ENCODE measurements around the gene PTPRN2. TPM values are rescaled to one million over a fixed set of nuclear protein-coding genes. Genes with fewer than 3 reads are reported as not detected.

Gene PTPRN2
- total RNA-seq, 1 experiment from 2014 or later, result 2.9 TPM

DNA sequence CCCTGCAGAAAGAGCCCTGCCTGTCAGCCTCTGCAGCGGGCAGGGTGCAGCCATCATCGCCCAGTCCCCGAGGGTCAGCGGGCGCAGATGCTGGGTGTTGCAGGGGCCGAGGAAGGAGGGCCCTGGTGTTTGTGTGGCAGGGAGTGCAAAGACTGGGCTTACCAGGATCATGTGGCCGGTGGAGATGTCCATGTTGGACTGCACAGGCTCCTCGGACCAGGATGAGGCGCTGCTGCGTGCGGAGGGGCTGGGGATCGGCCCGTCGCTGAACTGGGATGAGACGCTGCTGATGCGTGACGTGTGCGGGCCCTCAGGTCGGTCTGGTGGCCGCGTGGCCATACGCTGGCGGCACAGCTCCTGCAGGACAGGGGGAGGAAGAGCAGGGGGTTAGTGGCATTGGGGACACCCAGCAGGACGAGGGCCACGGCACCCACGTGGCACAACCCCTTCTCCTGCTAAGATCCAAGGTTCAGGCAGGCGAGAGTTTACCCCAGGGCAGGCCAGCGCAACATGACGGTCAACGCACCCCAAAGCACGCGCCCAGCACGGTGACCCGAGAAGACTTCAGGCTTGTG, 931.3 kb downstream of the PTPRN2 start:
- no peak for DNase-seq (ENCODE audit: extremely low read depth, low read depth)

DNA sequence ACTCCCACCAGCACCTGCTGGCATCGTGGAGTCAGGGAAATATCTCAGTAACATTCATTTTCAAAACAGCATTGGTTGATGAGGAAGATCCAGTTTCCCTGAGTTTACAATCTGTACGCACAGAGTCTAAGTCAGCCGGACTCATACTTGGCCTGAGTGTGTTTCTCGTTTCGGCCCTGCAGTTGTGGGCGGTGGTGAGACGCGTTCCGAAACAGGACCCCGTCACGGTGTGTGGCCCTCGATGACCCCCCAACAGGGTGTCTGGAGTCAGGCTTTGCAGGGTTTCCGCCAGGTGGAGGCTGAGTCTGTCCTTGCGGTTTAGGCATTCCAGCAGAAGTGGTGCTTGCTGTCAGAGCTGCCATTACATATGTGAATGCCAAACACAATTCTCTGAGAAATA, 933.3 kb downstream of the PTPRN2 start:
- no peak for DNase-seq (ENCODE audit: extremely low read depth, low read depth)

- DNase-seq (ENCODE audit: extremely low read depth, low read depth), result no peak
Observed at GRCh38 chr7:157653827-157654207, 933.8 kb downstream of the PTPRN2 start.

DNA sequence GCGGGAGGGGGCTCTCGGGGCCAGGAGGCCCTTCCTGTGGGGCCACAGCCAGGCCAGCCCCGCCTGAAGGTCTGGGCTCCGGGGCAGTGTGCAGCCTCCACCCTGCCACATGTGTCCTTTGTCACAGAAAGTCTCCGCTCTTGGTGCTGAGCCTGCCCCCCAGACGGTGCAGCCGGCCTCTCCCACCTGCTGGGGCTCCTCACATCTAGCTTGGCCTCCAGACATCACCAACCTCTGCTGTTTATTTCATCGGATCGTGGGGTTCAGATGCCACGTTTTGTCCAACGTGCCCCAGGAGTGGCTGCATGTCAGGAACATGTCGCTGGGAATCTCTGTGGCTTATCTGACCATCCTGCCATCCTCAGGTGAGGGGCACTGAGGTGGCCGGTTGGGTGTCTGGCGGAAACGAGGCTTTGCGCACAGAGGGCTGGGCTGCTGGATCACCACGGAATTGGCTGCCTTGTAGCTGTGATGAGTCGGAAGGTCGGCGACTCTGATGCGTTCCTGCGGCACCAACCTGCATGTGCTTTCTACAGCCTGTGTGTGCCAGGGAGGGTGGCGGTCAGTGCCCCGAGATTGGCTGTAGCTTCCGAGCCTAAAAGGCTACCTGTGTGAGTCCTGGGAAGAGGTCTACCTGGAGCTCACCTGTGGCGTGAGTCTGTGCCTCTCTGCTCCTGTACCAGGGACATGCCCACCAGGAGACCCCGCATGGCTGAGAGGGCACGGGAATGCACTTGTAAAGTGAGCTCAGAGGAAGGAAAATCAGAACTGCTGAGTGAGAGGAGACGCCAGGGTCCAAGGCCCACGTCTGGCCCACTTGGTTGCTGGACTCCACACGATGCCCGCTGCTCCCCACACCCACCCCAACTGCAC, 934.4 kb downstream of the PTPRN2 start:
- no peak for DNase-seq (ENCODE audit: extremely low read depth, low read depth)

DNA sequence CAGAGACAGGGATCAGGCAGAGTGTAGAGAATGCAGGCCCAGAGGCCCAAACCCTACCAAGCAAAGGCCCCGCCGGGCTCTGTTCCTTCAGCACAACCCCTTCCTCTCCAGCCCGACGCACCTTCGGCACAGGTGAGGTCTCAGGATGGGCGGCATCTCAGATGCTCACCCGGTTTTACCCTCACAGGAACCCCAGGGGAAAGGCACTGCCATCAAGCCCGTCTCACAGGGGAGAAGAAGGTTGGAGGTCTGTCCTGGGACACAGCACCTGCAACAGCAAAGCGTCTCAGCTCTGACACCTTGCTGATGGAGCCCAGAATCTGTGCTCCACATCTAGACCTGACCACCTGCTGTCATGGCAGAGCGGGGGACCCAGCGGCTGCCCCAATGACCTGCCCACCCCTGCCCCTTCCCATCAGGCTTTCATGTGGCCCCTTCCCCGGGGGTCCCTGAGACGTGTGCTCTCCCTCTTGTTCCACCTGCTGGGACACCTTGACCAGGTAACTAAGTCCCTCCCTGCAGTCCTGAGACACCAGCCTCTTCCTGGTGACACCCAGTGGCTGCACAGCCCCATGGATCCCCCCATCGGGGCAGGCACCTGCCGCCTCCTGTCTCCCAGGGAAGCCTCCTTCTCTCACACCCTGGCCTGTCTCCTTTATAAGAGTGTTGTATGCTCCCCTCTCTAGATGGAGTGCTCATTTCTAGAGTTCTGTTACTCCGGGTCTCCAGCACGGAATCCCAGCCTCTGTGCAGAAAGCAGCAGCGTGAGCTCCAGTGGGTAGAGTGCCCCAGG, 935.3 kb downstream of the PTPRN2 start:
- DNase-seq (ENCODE audit: extremely low read depth, low read depth), result no peak

GRCh38 chr7:157651366-157652160, 936.1 kb downstream of the PTPRN2 start:
- DNase-seq (ENCODE audit: extremely low read depth, low read depth), result no peak

GRCh38 chr7:157650801-157651200, 936.8 kb downstream of the PTPRN2 start:
- DNase-seq (ENCODE audit: extremely low read depth, low read depth), result no peak

GRCh38 chr7:157650131-157650631, 937.4 kb downstream of the PTPRN2 start:
- DNase-seq (ENCODE audit: extremely low read depth, low read depth), result no peak

DNA sequence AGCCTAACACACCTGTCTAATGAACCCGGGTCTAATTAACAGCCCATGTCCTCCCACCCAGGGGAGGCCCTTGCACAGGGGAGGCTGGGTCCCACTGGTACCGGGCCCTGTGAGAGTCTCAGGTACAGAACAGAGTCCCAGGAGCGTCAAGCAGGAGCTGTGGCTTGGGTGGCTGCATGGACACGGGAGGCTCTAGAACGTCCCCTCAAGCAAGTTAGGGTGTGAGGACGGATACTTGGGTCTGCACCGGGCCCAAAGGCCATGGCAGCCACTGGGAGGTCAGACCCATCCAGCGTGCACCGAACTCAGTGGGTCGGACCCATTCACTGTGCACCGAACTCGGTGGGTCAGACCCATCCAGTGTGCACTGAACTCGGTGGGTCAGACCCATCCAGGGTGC, 941.1 kb downstream of the PTPRN2 start:
- no peak for DNase-seq (ENCODE audit: extremely low read depth, low read depth)

DNA sequence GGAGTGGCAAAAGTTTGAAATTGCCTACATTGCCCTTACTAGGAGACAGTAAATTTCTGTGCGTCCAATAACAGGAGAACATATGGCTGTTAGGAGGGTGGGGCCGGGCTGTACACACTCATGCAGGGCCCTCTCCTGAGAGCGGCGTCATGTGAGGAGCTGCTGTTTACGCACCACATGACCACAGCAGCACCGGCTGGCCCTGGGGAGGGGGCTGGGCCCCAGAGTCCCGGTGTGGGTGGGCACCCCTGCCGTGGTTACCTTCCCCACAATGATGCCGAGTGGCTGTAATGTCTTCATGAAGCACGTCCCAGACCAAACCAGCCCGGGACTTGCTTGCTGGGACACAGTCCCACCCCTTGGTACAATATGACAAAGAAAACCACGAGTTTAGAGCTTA, 942.1 kb downstream of the PTPRN2 start:
- no peak for DNase-seq (ENCODE audit: extremely low read depth, low read depth)

DNA sequence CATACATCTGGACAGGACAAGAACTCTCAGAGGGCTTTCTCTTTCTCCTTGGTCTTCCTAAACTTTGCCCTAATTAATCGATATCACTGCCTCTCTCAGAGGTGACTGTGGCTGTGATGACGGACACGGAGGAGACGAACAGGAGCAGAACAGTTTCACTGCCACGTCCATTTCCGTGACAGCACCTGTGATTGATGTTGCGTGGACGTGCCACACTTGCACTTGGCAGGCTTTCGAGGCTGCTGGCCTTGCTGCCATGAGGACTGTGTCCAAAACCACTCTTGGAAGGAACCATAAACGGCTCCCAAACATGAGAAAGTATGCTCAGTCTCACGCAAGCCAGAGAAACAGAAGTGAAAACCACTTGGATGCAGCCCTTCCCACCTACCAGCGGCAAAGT, 942.7 kb downstream of the PTPRN2 start:
- DNase-seq (ENCODE audit: extremely low read depth, low read depth), result no peak

GRCh38 chr7:157643525-157643970, 944.1 kb downstream of the PTPRN2 start:
- DNase-seq (ENCODE audit: extremely low read depth, low read depth), result no peak

DNA sequence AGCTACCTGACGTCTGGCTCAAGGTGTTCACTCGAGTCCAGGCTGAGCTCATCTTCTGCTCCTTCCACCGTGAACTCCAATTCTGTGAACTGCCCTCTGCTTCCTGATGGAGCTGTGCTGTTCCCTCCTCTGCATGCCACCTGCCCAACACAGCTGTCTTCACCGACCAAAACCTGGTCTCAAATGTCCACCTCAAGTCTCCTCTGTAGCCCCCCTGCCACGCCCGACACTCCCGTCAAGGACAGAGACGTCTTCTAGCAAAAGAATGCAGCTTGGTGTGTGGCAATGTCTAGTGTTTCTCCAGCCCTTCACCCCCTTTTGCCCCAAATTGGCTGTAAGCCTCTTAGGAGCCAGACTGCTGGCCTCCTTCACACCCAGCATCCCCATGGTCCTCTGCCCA, 945.8 kb downstream of the PTPRN2 start:
- DNase-seq (ENCODE audit: extremely low read depth, low read depth), result no peak

DNA sequence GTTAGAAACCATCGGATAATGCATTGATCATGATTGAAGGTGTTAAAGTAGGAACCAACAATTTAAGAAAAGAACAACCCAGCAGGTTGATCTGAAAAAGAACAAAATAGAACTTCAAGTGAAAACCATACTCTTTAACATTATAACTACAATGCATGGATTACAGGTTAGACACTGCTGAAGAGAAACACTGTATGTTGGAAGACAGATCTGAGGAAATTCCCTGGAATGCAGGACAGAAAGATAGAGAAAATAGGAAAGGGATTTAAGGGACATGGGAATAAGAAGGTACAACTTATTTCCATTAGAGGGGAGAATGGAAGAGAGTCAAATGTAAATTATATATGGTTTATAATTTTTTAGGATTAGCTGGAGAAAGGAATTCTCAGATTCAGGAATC, 947.5 kb downstream of the PTPRN2 start:
- DNase-seq (ENCODE audit: extremely low read depth, low read depth), result no peak

- no peak for DNase-seq (ENCODE audit: extremely low read depth, low read depth)
Observed at GRCh38 chr7:157638563-157638962, 949.1 kb downstream of the PTPRN2 start.

DNA sequence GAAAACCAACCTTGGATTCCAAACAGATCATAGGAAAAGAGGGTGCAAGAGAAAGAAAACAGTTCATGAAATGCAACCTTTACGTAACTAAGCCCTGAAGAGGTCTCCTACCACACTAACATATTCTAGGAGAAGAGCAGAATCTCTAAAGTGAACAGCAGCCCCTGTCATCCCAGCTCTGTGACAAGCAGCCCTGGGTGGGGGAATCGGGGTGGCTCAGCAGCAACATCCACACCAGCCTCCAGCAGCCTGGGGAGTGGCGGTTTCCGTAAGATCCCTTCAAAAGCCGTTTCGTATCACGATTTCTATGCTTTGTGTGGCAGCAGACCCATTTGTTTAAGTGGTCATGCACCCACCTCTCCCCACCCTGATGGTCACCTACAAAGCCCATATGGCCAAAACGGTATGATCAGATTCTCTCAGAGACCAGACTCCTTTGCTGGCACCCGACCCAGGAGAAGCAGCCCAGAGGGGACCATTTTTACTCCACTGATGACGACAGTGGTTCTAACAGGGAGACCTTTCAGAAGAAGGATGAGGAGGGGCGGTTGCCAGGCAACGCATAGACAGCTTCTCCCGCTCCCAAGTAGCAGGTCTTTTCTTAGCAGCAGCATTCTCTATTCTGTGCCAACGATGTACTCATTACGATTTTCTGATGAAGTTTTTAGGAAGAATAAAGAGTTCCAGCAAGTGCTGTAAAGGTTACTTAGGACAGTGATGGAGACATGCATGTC, 950.2 kb downstream of the PTPRN2 start:
- DNase-seq (ENCODE audit: extremely low read depth, low read depth), result no peak

DNA sequence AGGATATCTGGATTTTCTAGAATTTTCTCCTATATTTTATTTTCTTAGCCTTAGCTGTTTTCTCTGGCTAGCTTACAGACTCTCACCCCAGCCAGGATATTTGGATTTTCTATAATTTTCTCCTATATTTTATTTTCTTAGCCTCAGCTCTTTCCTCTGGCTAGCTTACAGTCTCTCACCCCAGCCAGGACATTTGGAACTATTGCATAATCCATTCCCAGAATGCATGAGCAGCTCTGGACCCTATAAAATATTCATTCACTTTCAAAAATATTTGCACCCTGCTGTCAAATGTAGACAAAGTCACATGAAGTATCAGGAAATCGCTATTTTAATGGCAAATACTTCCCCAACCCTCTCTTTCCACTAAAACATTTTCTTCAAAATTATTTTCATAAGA, 952.0 kb downstream of the PTPRN2 start:
- DNase-seq (ENCODE audit: extremely low read depth, low read depth), result no peak

DNA sequence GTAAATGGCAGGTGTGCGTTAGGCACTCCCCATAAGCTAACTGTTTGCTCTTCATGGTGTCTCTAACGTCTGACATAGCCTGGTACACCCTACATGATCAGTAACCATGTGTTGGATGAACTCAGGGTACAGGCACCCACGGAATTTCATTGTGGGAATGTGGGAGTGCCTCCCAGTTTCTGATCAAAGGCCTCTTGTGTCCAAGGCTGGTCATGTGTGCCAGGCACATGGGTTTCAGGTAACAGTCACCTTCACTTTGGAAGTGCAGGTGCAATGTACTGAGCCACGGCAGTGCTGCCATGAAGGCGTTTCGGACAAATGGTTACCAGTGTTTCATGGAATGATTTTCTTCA, 952.5 kb downstream of the PTPRN2 start:
- DNase-seq (ENCODE audit: extremely low read depth, low read depth), result no peak

DNA sequence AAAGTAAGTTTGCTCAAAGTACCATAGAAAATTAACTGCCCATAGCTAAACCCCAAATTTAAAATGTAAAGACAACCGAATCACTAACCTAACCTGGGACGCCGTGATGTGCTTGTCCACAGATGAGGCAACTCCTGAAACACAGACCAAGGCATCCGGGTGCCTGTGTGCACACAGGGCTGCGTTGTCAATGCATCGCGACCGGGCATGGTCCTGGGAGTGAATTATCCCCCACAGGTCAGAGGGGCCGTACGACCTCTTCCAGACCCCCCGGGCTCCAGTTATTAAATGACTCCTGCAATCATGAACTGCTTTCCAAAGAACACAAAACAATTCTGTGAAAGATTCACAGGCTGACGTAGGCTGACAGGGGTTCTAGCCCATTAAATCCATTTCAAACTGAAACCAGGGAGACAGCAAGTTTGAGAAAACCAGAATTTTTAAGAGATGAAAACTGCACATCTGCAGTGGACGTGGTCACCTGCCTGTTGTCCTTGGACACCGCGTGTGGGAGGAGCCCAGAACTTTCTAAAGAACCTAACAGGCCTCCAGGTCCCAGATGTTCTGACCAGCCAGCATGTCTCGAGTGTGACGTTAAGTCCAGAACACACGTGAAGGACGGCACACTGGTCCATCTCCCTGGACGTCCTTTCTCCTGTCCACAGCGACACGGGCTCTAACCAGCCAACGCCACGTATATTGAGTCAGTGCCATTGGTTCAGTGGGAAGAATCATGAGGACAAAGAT, 953.0 kb downstream of the PTPRN2 start:
- DNase-seq (ENCODE audit: extremely low read depth, low read depth), result no peak

Data from NCI-H460 (cell line).